ENCODE data around the gene CCDC136.

CCDC136 gene

DNA sequence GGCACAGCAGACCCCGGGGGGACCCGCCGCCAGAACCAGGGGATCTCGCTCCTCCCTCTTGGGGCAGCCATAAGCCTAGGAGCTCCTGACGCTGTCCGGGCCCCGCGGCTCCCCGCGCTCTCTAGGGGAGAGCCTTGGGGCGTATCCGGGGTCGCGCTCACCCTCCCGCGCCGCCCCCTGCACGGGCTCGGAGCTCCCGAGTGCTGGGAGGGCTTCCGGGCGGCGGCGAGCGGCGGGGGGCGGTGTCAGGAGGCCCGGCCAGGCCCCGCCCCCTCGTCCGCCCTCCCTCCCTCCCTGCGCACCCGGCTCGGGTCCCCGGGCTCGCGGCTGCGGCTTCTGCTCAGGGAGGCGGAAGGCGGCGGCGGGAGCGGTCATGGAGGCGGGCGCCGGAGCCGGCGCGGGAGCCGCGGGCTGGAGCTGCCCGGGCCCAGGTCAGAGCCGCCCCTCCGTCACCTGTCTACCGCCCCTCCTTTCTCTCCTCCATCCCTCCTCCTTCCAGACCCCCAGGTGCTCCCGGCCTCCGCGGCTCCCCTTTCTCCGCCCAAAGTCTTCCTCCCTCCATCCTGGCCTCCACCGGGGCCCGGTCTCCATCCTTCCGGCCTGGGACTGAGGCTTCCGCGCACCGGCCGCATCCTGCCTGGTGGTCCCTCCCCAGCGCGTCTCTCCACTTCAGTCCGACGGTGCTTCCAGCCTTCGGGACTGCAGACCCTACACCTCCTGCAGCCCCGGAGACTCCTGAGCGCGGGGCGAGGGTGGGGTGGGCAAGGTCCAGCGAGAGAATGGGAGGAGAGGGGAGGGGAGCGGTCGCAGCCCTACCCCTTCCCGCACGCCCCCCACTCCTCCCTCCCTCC is at the start of gene CCDC136:
CCDC136 (plus strand) TSS at position 848 of the 851 bp plus-strand sequence. CDS start 444 bp downstream, outside the sequence.
- DNase-seq = peak; percentile 81

DNA sequence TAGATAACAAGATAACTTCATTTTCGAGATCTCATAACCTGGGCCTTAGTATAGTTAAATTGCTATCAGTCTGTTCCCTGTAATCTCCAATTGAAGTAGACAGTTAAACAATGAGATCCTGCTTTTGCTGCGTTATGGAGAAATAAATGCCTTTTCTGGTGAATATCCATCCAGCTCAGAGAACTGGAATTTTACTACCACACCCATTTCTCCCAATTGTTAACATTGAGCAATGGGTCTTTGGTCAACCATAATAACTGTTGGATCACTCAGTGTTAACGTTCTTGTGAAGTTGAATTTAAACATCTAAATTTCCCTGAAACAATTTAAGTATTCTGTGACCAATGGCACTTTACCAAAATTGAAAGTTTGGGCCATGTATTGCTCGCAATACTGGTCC is 49.6 kb upstream of the CCDC136 start:
- DNase-seq = no peak

- DNase-seq = no peak
Observed at GRCh38 chr7:128743112-128743772, 48.5 kb upstream of the CCDC136 start.

- DNase-seq = no peak
Observed at GRCh38 chr7:128744366-128744905, 47.3 kb upstream of the CCDC136 start.

- DNase-seq = no peak
Observed at GRCh38 chr7:128745706-128746105, 46.1 kb upstream of the CCDC136 start.

- DNase-seq = no peak
Observed at GRCh38 chr7:128747327-128748079, 44.3 kb upstream of the CCDC136 start.

GRCh38 chr7:128752251-128752650 is 39.5 kb upstream of the CCDC136 start:
- DNase-seq = no peak

DNA sequence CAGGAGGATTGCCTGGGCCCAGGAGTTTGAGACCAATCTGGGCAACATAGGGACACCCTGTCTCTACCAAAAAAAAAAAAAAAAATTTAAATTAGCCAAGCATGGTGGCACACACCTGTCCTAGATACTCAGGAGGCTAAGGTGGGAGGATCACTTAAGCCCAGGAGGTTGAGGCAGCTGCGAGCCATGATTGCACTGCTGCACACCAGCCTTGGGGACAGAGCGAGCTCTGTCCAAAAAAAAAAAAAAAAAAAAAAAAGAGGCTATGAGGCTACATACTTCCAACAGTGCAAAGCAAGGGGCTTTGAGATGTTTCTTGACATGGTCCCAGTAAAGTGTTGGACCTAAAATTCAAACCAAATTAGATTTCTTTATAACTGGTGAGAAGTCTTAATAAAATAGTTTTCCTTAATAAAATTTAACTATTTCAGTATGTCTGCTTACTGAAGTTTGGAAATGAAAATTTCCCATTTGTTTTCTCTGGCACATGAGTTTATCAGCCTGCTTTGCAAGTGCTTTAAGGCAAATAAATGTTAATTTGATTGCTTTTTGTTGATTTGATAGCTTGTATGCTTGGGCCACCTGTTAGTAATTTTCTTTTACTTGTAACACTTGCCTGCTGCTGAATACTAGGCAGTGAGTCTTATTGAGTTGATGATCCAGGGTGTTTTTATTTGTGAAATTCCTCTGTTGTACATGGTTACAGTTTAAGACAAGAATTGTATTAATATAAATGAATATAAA is 36.5 kb upstream of the CCDC136 start:
- DNase-seq = no peak

- DNase-seq = no peak
Observed at GRCh38 chr7:128755819-128756476, 35.8 kb upstream of the CCDC136 start.

DNA sequence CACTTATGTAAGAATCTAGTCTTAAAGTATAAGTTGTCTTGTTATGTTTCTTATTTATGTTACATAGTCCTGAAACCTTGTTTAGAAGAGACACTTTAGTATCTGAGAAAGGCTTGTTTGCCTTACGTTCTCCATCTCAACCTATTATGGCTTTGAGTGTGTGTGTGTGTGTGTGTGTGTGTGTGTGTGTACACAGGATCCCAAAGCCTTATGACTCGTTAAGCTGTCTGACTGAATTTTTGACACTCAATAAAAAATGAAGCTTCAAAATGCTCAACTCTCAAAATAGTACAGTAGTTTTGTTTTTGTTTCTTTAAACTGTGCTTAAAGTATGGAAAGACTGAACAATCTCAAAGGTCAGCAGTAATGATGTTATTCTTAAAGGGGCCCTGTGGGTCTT is 34.6 kb upstream of the CCDC136 start:
- no peak for DNase-seq

- no peak for DNase-seq
Observed at GRCh38 chr7:128758553-128758952, 33.2 kb upstream of the CCDC136 start.

- no peak for DNase-seq
Observed at GRCh38 chr7:128759242-128759641, 32.5 kb upstream of the CCDC136 start.

DNA sequence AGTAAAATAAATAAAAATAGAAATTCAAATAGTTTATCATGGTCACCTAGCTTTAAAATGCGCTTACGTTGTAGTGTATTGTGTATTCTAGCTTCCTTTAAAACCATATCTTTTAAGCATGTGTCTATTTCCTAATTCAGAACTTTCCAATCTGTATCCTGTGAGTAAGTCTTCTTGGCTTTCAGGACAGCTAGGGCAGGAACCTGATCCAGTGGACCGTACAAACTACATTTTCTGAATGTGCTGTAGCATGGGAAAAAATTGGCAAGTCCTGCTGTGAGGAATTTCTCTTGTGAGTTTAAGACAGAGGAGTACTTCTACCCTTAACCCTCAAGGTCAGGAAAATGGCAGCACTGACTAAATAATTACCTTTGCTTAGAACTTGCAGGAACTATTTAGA is 28.2 kb upstream of the CCDC136 start:
- no peak for DNase-seq

DNA sequence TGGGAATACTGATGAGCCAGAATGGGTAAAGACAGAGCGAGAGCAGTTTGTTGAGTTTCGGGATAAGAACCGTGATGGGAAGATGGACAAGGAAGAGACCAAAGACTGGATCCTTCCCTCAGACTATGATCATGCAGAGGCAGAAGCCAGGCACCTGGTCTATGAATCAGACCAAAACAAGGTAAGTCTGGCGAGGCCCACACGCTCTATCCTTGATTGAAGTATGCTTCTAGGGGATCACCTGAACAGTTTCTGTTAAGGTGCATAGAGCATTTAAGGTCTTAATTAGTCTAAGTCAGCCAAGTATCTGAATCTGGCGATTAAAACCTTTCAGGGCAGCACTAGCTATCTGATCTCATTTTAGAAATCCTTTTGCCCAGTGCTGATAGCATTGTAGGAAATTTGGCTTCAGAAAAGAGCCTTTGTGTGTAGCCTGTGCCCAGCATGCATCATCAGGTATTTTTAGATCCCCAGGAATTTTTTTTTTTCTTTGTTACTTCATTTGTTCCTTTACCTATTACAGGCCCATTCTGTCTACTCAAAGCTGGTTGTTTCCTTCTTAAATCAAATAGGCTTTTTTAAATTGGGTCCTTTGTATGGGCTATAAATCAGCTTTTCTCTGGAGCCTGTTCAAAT is 24.2 kb upstream of the CCDC136 start:
- no peak for DNase-seq

GRCh38 chr7:128770233-128770632 is 21.5 kb upstream of the CCDC136 start:
- DNase-seq = no peak

DNA sequence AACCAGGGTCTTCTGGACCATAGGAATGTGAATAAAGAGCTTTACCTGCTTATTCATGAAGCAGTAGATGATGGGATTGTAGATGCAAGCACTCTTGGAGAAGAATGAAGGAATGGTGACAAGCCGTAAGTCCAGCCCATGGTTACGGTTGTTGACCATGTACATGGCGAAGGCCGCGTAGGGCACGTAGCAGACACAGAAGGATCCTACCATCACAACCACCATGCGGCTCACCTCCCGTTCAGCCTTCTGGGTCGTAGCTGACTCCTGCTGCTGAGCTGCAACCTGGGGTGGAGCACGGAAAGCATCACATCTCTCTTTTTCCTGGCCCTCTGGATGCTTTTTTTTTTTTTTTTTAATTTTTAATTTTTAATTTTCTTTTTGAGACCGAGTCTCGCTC is 18.2 kb upstream of the CCDC136 start:
- no peak for DNase-seq

- no peak for DNase-seq
Observed at GRCh38 chr7:128774029-128774689, 17.6 kb upstream of the CCDC136 start.

DNA sequence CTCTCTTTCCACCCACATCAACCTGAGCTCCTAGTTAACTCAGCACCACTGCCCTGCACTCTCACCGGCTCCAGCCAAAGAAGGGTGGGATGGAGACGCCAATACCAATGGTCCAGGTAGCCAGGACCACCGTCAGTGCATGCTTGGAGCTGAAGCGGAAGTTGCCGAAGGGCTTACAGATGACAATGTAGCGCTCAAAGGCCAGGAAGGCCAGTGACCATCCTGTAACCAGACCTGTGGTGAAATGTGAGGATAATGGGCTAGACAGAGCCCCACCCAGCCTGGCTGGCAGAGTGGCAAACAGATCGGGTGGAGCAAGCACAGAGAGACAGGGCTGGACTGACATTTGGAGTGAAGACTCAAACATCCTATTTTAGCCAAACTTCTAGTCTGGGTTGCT is 16.8 kb upstream of the CCDC136 start:
- no peak for DNase-seq

GRCh38 chr7:128775744-128776474 is 15.9 kb upstream of the CCDC136 start, which contains the start of gene OPN1SW:
Gene OPN1SW, minus strand, starts transcription at chr7:128775794. Its CDS starts 13 bp downstream, at chr7:128775781.
- no peak for DNase-seq
